Esophagus squamous epithelium (tissue), 5 donors: ENCODE measurements around the gene DOCK2. TPM values are rescaled to one million over a fixed set of nuclear protein-coding genes. Genes with fewer than 3 reads are reported as not detected.

ENCODE experiments used
- DNase-seq: peaks from one replicate; lab custom pipeline; 2025; lab: John Stamatoyannopoulos, UW
- H3K27ac ChIP-seq, 4 donors: fragments of 200-600 bp; sonication (generic); one replicate each; pipeline ENCODE4 v1.5.1; 2016 to 2019; ENCODE audit warnings: mild to moderate bottlenecking in 1 of 4
- H3K27me3 ChIP-seq, 4 donors: fragments of 200-600 bp; sonication (generic); 1 replicate in 3 of 4; 2 replicates in 1 of 4; pipeline versions ENCODE4 v1.5.1 to v1.6.0; 2017 to 2021; ENCODE audit warnings: antibody characterized with exemption in 1 of 4
- H3K36me3 ChIP-seq, 3 donors: fragments of 200-600 bp; sonication (generic); one replicate each; pipeline ENCODE4 v1.5.1; 2016 to 2019
- H3K4me1 ChIP-seq, 3 donors: fragments of 200-600 bp; sonication (generic); one replicate each; pipeline ENCODE4 v1.5.1; 2017 to 2019
- H3K4me3 ChIP-seq, 4 donors: fragments of 200-600 bp; sonication (generic); 1 replicate in 3 of 4; 2 replicates in 1 of 4; pipeline ENCODE4 v1.5.1; 2016 to 2019; ENCODE audit warnings: mild to moderate bottlenecking in 2 of 4, moderate library complexity in 1 of 4
- H3K9me3 ChIP-seq, 3 donors: fragments of 200-600 bp; sonication (generic); one replicate each; pipeline ENCODE4 v1.5.1; 2016 to 2019
- POLR2A ChIP-seq, 4 donors: fragments of 450-650 bp; IDR thresholded peaks; one replicate each; pipeline ENCODE4 v1.6.1; 2017; ENCODE audit warnings: antibody characterized with exemption in 4 of 4, mild to moderate bottlenecking in 4 of 4, moderate library complexity in 3 of 4
- WGBS, 2 donors: methylation state at CpG; one replicate each; pipeline ENCODE4 v1.1.5; 2018; 5-methylcytosine and 5-hydroxymethylcytosine counted together
- intact Hi-C: fragments of 100-400 bp; cut with DNase I; formaldehyde crosslinking; loops from one replicate; pipeline ENCODE4 v1.15.0; 2022
- total RNA-seq, 4 donors: library from RNA; depleted of rRNA; stranded (reverse); fragments of >200 nt; gene quantifications; one replicate each; pipeline ENCODE4 v1.1.0, GENCODE V29; 2016
- TF ChIP-seq, protein P1 (sequence below), 6 experiments: fragments of 450-650 bp in 4 of 6; fragments of 200-600 bp in 2 of 6; sonication (generic) in 2 of 6; IDR thresholded peaks; one replicate each; pipeline ENCODE4 v1.5.1; 2016 to 2019; ENCODE audit warnings: antibody characterized with exemption in 6 of 6, mild to moderate bottlenecking in 4 of 6, moderate library complexity in 4 of 6
- donor health status: DM: yes; HTN: yes; CAD: no.

Gene DOCK2
- total RNA-seq, 4 donors from 2014 or later = 4.1 to 14.5 (median 10.0) TPM

DNA sequence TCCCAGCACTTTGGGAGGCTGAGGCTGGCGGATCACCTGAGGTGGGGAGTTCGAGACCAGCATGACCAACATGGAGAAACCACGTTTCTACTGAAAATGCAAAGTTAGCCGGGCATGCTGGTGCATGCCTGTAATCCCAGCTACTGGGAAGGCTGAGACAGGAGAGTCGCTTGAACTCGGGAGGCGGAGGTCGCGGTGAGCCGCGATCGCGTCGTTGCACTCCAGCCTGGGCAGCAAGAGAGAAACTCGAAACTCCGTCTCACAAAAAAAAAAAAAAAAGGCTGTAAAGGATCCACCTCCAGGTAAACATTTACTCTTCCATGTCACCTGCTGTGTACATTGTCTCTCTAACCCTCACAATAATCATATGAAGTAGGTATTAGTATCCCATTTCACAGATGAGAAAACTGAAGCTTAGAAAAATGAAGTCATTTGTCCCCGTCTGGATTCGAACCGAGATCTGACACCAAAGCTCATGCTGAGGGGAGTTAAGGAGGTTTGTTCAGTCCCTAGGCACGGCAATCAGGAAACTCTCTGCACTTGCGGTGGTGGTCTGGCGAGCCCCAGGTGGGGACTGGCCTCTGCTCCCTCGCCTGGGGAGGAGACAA, 494 bp upstream of the DOCK2 start:
- Histone ChIP-seq H3K36me3 (no peaks in the 10 kb centered on the region), H3K27ac (peak overlapping the region in 3 of 4 donors; percentile 68 to 86 (median 75)), H3K9me3 (peaks cover 0 to 10% (median 5%) of the 10 kb centered on the region in 3 donors), H3K4me1 (peaks cover 0 to 13% (median 0%) of the 10 kb centered on the region in 3 donors), H3K27me3 (peaks cover 0 to 42% (median 2%) of the 10 kb centered on the region in 4 donors), H3K4me3 (peak overlapping the region; percentile 16 to 68 (median 36))
- DNase-seq = no peak
- intact Hi-C loops = no loop called here
- 51 to 58% methylated on average over 19 to 22 of the region's 23 CpGs for WGBS, 2 donors
- TF ChIP-seq, protein P1, sequence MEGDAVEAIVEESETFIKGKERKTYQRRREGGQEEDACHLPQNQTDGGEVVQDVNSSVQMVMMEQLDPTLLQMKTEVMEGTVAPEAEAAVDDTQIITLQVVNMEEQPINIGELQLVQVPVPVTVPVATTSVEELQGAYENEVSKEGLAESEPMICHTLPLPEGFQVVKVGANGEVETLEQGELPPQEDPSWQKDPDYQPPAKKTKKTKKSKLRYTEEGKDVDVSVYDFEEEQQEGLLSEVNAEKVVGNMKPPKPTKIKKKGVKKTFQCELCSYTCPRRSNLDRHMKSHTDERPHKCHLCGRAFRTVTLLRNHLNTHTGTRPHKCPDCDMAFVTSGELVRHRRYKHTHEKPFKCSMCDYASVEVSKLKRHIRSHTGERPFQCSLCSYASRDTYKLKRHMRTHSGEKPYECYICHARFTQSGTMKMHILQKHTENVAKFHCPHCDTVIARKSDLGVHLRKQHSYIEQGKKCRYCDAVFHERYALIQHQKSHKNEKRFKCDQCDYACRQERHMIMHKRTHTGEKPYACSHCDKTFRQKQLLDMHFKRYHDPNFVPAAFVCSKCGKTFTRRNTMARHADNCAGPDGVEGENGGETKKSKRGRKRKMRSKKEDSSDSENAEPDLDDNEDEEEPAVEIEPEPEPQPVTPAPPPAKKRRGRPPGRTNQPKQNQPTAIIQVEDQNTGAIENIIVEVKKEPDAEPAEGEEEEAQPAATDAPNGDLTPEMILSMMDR (IDR thresholded peaks at IDR 0.05) = no peak
- TF ChIP-seq POLR2A (IDR thresholded peaks at IDR 0.05) = no peak

DNA sequence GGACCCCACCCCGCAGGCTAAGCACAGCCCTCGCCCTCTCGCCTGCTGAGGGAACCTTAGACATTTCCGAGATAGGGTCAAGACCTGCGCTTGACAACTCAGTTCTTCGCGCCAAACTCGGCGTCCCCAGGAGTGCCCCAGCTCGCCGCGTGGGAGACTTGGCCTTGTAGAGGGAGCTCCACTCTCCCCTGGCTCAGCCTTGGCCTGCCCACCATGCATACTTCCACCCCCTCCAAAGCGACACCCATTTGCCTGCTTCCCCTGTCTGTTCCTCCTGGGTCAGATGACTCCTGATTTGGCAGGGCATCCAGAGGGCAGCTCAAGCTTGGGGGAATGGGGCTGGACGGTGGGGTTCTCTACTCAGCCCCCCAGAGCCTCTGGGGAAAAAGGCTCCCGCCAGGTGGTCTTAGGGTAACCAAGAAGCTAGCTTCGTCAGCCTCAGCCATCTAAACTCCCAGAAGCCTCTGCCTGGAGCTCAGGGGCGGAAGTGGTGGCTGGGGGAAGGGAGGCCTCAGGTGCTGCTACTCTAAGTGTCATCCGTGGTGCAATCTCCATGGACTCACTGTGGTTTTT, 560 bp downstream of the DOCK2 start:
- 35 to 58% methylated on average over 3 to 9 of the region's 18 CpGs for WGBS, 2 donors
- intact Hi-C loops = no loop called here
- no peak for DNase-seq
- peak overlapping the region in 3 of 4 donors; percentile 68 to 86 (median 75) for H3K27ac ChIP-seq
- peaks cover 0 to 10% (median 5%) of the 10 kb centered on the region in 3 donors for H3K9me3 ChIP-seq
- no peaks in the 10 kb centered on the region for H3K36me3 ChIP-seq
- TF ChIP-seq, protein P1 (IDR thresholded peaks at IDR 0.05) = no peak
- no peak for TF ChIP-seq POLR2A (IDR thresholded peaks at IDR 0.05)
- H3K4me3 ChIP-seq = peak overlapping the region; percentile 16 to 68 (median 36)
- peaks cover 0 to 15% (median 0%) of the 10 kb centered on the region in 3 donors for H3K4me1 ChIP-seq
- H3K27me3 ChIP-seq = peaks cover 0 to 42% (median 2%) of the 10 kb centered on the region in 4 donors

DNA sequence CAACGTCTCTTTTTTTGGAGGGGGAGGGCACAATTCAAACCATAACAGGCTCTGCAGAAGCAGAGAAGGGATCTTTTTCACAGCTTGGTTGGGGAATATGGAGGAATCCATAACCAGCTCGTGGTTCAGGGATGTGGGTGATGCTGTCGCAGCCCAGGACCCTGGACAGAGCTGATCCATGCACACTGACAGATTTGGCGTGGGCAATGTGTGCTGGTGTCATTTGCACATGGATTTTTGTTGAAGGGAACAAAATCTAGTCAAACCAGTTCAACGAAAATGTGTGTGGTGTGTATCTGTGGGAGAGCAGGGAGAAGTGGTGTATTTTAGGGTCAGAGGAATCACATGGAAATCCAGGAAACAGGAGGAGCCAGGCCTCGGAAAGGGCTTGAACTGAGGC, 4.2 kb downstream of the DOCK2 start:
- 14 to 20% methylated on average over 6 of the region's 6 CpGs for WGBS, 2 donors

DNA sequence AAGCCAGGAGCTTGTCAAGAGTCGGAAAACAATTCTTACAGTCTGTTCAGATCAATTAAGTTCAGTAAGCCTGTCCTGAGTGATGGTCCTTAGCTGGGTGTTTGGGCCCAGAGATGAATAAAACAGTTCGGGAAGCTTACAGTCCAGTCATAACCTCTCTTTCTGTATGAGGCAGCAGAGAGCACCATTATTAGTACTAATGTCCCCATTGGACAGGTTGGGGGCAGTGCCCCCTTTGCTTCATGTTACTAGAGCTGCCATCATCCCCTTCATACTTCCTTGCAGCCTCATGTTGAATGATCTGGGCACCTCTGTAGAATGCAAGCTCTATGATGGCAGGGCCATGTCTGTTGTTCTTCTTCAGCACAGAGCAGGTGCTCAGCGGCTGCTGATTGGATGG, 9.8 kb downstream of the DOCK2 start:
- intact Hi-C loops = no loop called here
- Histone ChIP-seq H3K27ac (no peak overlapping the region), H3K9me3 (no peaks in the 10 kb centered on the region), H3K4me1 (peaks cover 0 to 22% (median 10%) of the 10 kb centered on the region in 3 donors), H3K4me3 (no peak overlapping the region), H3K36me3 (no peaks in the 10 kb centered on the region), H3K27me3 (peaks cover 0 to 14% (median 0%) of the 10 kb centered on the region in 4 donors)
- 56 to 78% methylated on average over 2 to 3 of the region's 3 CpGs for WGBS, 2 donors
- no peak for DNase-seq
- no peak for TF ChIP-seq POLR2A (IDR thresholded peaks at IDR 0.05)
- TF ChIP-seq, protein P1 (IDR thresholded peaks at IDR 0.05) = no peak

More for the DNA sequence above, 4.2 kb downstream of the DOCK2 start:
- Histone ChIP-seq H3K4me3 (no peak overlapping the region), H3K27me3 (peaks cover 0 to 37% (median under 1%) of the 10 kb centered on the region in 4 donors), H3K9me3 (peaks cover 0 to 10% (median 5%) of the 10 kb centered on the region in 3 donors), H3K27ac (no peak overlapping the region), H3K4me1 (peaks cover 0 to 15% (median 0%) of the 10 kb centered on the region in 3 donors), H3K36me3 (no peaks in the 10 kb centered on the region)
- TF ChIP-seq, protein P1 (IDR thresholded peaks at IDR 0.05) = no peak
- TF ChIP-seq POLR2A (IDR thresholded peaks at IDR 0.05) = no peak
- intact Hi-C loops = no loop called here
- DNase-seq = no peak

DNA sequence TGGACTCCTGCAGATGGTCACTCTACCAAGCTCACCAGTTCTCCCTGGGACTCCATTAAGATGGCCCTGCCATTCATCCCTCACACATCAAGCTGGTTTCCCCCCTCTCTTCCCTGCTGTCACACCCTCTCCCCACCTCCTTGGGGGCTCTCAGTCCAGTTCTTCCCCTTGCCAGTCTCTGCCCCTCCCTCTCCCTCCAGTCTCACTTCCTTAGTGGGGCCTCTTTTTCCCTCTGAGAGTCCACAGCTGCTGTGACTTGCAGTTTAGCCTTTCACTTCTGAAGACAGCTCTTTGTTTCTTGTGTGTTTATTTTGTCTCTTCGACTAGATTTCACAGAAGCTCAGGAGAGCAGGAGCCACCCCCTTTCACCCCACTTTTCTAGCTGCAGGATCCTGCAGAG, 10.5 kb downstream of the DOCK2 start:
- TF ChIP-seq POLR2A (IDR thresholded peaks at IDR 0.05) = no peak
- TF ChIP-seq, protein P1 (IDR thresholded peaks at IDR 0.05) = no peak
- intact Hi-C loops = no loop called here
- Histone ChIP-seq H3K27me3 (peaks cover 0 to 14% (median 0%) of the 10 kb centered on the region in 4 donors), H3K36me3 (no peaks in the 10 kb centered on the region), H3K4me1 (peaks cover 0 to 28% (median 13%) of the 10 kb centered on the region in 3 donors), H3K9me3 (no peaks in the 10 kb centered on the region), H3K4me3 (no peak overlapping the region), H3K27ac (peak overlapping the region in 1 of 4 donors; percentile 54)
- 6 to 14% methylated on average over 1 of the region's 1 CpG for WGBS, 2 donors
- DNase-seq = no peak
